ENCODE measurements around the gene ADPRHL1. TPM values are rescaled to one million over a fixed set of nuclear protein-coding genes. Genes with fewer than 3 reads are reported as not detected.

Gene ADPRHL1
- total RNA-seq, 1 donor from 2014 or later = 20.7 TPM

- H3K27me3 Mint-ChIP-seq (ENCODE audit: unreplicated experiment) = peaks cover 5% of the 10 kb centered on the region
- no peak for DNase-seq
- H3K27ac Mint-ChIP-seq (ENCODE audit: unreplicated experiment) = no peak overlapping the region
- TF ChIP-seq CTCF (IDR thresholded peaks at IDR 0.05; ENCODE audit: partially characterized antibody, unreplicated experiment) = no peak
- peaks cover 6% of the 10 kb centered on the region for H3K9me3 Mint-ChIP-seq (ENCODE audit: unreplicated experiment)
- peaks cover 5% of the 10 kb centered on the region for H3K4me1 Mint-ChIP-seq (ENCODE audit: low read depth, unreplicated experiment)
- H3K36me3 Mint-ChIP-seq (ENCODE audit: unreplicated experiment) = no peaks in the 10 kb centered on the region
- H3K4me3 Mint-ChIP-seq (ENCODE audit: unreplicated experiment) = no peak overlapping the region
Measured at GRCh38 chr13:113350938-113351335, 102.4 kb downstream of the ADPRHL1 start.

GRCh38 chr13:113350065-113350937 is 103.0 kb downstream of the ADPRHL1 start:
- peaks cover 11% of the 10 kb centered on the region for H3K27me3 Mint-ChIP-seq (ENCODE audit: unreplicated experiment)
- no peak for TF ChIP-seq CTCF (IDR thresholded peaks at IDR 0.05; ENCODE audit: partially characterized antibody, unreplicated experiment)
- no peak overlapping the region for H3K4me3 Mint-ChIP-seq (ENCODE audit: unreplicated experiment)
- peaks cover 6% of the 10 kb centered on the region for H3K36me3 Mint-ChIP-seq (ENCODE audit: unreplicated experiment)
- no peak overlapping the region for H3K27ac Mint-ChIP-seq (ENCODE audit: unreplicated experiment)
- DNase-seq = no peak
- peaks cover 12% of the 10 kb centered on the region for H3K9me3 Mint-ChIP-seq (ENCODE audit: unreplicated experiment)
- no peaks in the 10 kb centered on the region for H3K4me1 Mint-ChIP-seq (ENCODE audit: low read depth, unreplicated experiment)

Other genes starting within 250 kb of the ADPRHL1 start
- gene PCID2, start 244.8 kb downstream of the ADPRHL1 start, total RNA-seq (ENCODE audit: unreplicated experiment) = 48.4 TPM
- 43.2 TPM for gene CUL4A, start 243.9 kb downstream of the ADPRHL1 start, total RNA-seq (ENCODE audit: unreplicated experiment)
- gene LAMP1, start 156.2 kb downstream of the ADPRHL1 start, total RNA-seq (ENCODE audit: unreplicated experiment) = 113 TPM
- 2.4 TPM for gene GRTP1, start 89.4 kb downstream of the ADPRHL1 start, total RNA-seq (ENCODE audit: unreplicated experiment)
- 97.7 TPM for gene DCUN1D2, start 37.2 kb upstream of the ADPRHL1 start, total RNA-seq (ENCODE audit: unreplicated experiment)
- gene TFDP1, start 131.3 kb upstream of the ADPRHL1 start, total RNA-seq (ENCODE audit: unreplicated experiment) = 62.0 TPM
- not detected for gene ATP4B, start 204.7 kb upstream of the ADPRHL1 start, total RNA-seq (ENCODE audit: unreplicated experiment)
- 1.2 TPM for gene GRK1, start 213.7 kb upstream of the ADPRHL1 start, total RNA-seq (ENCODE audit: unreplicated experiment)